Hematopoietic multipotent progenitor cell treated with erythropoietin and hydrocortisone succinate and interleukin-3 and kit ligand, for 15 days (in vitro differentiated cells): ENCODE results near the gene TLL2.
A peak's percentile ranks its signal among the peaks of the same experiment; 100 is the strongest.

Source experiments
- DNase-seq: peaks from one replicate; pipeline ENCODE4 v3.0.0-alpha.2; 2015; ENCODE audit warnings: low spot score

The TLL2 gene

DNA sequence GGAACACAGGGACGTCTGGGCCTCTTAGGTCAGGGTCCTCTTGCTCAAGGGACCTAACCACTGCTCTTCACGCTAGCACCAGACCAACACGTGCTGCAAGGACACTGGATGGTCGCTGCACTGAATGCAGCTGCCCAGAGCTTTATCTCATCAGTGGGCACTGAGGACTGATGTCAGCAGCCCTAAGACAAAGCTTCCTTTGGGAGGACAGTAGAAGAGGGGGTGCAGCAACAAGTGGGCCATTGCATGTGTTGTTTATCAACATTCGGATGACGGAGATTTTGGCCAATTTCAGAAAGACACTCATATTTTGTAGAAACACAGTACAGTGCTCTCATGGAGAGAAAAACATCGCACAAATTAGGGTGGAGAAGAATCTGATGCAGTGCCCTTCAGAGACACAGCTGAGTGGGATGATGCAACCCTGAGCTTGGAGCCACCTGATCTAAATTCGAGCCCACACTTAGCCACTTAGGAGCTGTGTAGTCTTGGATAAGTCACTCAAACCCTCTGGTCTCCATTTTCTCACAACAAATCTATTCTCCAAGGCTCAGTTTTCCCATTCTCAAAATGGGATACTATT is 156.6 kb downstream of the TLL2 start:
- DNase-seq = no peak

DNA sequence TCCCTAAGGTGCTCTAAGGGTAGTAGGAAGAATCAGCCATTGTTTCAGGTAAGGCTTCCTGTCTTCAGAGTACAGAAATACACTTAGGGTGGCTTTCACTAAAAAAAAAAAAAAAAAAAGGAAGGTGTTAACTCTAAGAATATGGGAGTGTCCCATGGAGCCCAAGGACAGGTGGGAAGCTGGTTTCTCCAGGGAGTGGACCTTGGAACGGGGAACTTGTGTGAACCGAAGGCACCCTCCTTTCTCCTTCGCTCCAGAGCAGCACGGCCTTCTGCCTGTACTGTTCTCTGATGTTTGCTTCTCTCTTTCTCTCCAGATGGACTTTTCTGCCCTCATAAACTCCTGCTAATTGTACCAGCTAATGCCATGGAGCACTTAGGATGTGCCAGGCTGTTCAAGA is 161.1 kb downstream of the TLL2 start:
- no peak for DNase-seq

DNA sequence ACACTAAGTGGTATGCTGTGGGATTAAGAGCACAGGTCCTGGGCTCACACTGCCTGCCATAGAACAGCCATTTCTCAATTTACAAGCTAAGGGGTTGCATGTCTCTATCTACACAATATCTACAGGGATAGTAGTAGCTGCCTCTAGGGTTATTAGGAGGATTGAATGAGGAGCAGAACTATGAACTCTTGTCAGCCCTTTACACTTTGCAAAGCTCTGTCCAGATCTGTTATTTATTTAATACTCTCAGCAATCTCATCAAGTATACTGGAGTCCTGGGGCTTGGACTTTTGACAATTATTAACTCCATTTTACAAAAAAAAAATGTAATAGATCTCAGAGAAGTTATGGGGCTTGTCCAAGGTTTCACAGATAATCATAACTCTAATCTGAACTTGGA is 161.7 kb downstream of the TLL2 start:
- DNase-seq = no peak

DNA sequence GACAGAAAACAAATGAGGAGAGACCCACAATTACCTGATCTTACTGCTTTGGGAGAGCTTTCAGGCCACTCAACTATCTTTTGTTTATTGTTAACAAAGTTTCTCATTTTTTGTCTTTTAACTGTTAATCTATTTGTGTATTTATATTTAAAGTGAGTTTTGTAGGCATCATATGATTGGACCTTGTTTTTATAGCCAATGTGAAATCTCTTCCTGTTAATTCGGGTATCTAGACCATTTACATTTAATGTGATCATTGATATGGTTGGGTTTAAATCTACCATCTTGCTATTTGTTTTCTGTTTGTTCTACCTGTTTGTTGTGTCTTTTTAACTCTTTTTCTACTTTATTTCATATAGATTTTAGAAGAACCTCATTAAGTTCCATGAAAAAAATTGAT is 167.4 kb downstream of the TLL2 start:
- no peak for DNase-seq

DNA sequence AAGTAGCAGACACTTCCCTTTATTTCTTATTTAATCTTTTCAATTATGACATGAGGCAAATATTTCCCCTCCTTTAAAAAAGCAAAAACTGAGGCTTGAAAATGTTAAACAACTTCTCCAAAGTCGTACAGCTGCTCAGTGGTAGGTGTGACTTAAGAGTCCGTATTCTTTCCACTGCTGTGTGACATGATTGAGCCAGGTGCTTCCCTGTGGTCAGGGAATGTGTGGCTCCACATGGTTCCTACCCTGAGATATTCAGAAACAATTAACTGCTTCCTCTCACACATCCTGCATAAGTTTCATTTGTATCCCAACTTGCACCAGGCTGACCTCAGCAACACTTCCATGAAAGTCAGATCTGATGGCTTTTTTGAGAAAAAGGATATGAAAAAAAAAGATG is 168.5 kb downstream of the TLL2 start:
- DNase-seq = no peak

DNA sequence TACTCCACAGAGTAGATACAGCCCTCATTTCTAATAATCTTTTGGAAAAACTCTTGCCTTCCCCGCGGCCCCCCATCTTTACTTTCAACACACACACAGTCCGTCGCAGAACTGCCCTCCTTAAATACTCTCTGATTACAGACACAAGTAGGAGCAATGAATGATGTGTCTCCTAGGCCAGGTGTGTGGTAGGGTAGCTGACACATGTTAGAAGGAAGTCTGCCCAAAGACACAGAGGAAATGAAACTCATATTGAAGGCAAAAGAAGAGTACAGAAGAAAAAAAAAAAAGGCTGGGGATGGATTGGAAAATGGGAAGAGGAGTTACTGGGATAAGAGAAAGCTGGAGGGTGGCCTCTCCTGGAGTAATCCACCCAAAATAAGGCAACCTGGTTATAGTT is 169.5 kb downstream of the TLL2 start:
- no peak for DNase-seq

DNA sequence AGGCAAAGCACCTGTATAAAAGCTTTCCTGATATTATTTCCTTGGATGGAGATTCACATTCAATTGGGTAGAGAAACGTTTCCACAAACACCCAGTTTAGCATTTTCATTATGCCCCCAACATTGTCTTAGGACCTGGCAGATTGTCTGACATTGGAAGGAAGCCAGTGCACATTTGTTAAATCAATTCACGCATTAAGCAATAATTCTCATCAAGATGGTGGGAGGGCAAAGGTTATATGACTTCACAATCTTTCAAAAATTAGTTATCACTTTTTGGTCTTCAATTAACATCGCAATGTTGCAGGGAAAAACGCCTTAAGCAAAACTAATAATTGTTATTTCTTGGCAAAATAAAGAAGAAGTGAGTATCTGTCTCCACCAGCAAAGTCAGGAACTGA is 171.3 kb downstream of the TLL2 start:
- DNase-seq = no peak

DNA sequence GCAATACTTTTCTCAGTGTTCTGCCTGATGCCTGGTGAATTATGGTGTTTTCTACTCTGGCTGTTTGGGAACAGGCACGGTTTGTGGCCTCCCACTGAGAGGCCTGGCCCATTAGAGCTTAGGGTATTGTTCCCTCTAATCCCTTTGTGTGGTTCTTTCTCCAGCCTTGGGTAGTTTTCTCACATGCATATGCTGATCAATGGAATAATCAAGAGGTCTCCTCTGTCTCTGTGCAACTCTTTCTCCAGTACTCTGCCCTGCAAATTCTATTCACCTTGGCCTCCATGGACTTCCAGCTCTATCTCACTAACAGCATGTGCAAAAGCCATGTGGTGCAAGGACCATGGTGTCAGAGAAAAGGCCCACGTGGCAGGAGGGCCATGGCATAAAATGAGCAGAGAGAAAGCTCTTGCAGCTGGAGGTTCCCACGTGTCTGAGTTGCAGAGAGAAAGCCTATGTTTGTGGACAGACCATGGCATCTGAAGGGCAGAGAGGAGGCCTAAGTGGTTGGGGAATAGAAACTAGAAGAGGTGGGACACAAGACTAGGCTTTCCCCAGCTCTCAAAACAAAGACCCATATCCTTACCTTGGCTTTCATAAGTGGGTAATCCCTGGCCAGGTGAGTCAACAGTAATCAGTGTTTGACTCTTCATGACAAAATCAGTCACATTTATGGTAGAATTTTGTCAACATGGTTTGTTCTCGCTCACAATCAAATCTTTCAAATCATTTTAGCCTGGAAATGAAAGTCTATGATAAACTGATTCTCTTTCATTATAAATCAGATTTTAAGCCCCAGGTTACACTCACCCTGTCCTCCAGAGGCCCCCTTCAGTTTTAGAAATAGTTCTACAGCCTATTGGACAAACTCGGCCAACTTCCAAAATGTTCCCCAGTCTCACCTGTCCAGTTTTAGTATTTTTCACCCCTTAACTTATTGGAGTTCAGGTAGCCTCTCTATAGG is 172.2 kb downstream of the TLL2 start:
- DNase-seq = no peak

DNA sequence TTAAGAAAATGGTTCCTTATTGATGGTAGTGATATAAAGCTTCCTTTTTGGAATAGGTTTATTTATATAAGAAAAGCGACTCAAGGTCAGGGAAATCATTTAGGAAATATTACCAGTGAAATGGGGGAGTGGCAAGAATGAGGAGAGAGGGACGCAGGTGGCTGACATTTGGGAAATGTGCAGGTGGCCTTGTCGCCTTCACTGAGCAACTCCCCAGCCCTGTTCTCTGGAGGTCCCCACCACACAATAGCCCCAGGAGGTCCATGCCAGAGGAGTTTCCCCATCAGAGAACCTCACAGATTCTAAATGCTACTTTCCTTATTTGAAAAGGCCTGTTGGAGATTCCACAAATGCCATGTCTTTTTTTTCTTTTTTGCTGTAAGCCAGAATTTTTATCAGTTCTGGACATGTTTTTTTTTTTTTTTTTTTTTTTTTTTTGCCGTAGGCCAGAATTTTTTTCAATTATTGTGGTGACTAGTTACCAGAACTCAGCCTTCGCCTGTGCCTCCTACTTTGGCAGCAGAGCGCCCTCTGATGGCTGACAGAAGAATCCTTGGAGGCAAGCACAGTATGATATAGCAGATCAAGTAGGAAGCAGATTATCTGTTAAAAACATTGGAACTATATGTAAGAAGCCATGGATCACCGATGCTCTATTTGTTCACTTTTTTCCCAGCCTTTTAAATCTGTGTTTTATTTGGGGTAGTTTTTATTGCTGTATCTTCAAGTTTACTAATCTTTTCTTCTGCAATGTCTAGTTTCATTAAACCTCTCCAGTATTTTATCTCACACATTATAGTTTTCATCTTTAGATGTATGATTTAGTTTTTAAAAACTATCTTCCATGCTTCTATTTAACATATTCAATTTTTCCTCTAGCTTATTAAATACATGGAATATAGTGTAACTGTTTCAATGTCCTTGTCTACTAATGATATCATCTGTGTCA is 173.5 kb downstream of the TLL2 start:
- peak; percentile 35 for DNase-seq

DNA sequence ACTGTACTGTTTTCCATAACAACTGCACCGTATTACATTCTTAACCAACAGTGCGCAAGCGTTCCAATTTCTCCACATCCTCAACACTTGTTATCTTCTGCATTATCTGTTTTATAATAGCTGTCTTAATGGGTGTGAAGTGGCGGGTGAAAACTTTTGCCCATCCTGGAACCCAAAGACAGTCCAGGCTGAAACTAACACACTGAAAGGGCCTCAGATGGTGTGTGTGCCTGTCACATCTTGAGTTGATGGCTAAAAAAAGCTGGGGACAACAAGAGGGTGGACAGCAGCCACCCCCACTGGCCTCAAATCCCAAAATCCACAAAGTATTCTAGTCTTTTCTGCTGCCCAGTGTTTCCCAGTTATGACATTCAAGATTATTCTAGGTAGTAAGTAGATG is 174.3 kb downstream of the TLL2 start:
- no peak for DNase-seq

DNA sequence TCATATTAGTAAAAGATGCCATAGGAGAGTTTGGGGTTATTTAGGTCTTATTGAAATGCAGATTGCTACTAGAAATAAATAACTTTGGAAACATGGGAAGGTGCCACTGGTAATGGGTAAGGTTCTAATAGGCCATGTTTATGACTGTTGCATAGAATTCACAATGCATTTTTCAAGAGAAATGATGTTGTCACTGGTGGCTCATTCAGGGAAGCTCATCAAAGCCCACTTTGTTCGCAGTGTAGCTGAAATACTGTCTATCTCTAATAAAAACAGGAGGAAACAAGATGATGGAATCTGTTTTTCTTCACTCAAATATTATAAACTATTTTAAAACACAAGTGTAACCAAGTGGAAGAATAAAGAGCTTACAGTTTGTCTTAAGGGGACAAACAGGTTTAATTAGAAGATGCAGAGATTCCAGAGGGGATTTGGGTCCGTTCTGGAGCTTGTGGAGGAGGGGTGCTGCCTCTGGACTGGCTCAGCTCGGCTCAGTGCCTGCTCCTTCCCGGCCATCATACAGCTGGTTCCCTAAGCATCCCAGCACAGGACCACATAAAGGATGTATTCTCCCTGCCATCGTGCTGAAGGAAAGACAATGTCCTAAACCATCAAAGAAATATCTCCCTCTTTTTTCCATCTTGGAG is 175.3 kb downstream of the TLL2 start:
- DNase-seq = no peak

DNA sequence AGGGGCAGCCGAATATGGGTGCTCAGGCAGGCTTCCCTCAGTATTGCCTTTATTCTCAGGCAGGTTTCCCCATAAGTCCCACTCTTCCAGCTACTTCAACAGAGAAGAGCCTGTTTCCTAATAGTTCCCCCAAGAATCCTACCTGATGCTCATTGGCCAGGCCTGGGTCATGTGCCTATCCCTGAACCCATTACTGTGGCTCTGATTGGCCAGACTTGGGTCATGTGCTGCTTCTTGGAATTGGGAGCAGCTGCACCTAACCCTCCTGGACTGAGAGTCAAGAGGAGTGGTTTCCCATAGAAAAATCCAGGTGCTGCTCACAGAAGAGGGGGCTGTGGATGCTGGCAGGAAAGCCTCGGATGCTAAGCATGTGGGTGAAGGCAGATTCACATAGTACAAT is 176.6 kb downstream of the TLL2 start:
- no peak for DNase-seq

DNA sequence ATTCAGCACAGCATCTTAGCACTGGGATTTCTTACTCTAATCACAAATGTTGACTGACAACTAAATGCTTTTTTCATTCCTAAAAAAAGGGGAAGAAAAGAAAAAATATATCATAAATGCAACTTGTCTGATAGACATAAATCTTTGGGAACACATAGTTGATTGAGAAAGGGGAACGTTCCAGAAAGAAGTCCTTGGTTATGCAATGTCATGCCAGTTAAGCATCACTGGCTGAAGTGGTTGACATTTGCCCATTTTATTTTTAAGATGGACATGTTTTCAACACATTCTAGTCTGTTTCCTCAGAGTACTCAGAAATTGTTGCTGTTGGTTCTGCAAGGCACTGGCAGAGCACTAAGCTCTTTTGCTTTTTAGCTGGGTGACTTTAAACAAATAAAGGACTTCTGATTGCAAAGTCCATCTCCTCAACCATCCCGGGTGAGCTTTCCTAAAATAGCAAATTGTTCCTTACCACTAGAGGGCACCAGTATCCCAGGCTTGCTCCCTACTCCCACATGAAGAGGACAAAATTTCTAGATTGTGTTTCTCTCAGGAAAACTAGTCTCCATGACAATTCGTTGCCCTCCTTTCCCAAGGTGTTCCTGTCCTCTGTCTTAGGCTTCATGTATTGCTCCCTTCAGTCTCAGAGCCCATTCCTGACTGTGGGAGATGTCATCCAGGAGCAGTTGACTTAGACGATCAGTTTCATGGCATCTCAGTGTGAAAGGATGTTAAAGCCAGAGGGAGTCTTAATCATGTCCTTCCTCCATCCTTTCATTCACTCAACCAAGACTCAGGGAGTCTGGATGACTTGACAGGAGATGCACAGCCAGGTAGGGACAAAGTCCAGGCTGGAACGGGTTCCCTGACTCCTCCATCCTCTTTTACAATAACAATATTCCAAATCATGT is 178.9 kb downstream of the TLL2 start:
- peak; percentile 36 for DNase-seq

DNA sequence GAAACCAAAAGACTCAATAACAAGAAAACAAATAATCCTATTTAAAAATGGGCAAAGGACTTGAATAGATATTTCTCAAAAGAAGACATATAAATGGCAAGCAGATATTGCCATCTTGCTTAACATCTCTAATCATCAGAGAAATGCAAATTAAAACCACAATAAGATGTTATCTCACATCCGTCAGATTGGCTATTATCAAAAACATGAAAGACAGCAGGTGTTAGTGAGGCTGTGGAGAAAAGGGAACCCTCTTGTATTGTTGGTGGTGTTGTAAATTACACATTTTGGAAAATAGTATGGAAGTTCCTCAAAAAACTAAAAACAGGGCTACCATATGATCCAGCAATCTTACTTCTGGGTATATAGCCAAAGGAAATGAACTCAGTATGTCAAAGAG is 180.6 kb downstream of the TLL2 start:
- DNase-seq = no peak

DNA sequence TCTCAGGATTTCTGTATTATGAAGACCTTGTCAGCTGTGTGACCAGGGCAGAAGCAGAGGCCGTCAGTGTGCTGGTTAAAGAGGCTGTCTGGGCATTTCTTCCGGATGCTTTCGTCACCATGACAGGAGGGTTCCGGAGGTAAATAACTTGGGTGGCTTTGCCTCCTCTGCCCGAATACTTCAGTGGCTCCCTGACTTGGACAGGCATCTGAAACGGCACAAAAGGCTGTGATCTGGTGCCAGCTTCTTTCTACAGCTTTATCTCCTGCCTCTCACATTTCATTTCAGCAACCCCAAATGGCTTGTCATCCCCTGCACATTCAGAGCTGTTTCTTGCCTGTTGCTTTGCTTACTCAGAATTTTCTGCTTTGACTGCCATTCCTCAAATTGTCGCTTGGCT is 186.3 kb downstream of the TLL2 start:
- DNase-seq = no peak

DNA sequence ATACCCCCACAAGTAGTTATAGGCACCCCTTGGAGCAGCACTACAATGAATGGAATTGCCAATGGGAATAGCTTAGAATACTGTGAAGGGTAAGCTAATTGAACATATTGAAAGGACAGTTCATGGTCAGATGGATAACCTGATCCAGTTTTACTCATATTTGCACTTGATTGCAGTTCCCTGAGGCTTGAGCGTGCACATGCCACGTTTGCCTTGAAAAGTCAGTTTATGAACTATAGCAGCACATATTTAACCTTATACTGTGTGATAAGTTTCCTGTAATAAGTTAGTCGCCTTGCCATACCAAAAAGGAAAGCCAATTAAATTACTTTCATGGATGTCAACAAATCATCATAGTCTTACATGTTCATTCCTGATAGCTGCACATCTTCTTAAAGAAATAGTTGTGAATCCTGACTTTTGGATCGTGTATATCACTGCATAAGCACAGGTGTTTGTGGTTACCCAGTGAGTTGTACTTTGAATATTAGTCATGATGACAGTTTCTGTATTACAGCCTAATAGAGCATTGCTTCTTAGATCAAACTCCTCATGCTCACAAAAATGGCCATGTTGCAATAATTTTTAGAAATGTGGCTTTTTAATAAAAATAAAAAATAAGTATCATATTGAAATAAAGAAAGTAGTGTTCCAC is 187.9 kb downstream of the TLL2 start:
- no peak for DNase-seq

DNA sequence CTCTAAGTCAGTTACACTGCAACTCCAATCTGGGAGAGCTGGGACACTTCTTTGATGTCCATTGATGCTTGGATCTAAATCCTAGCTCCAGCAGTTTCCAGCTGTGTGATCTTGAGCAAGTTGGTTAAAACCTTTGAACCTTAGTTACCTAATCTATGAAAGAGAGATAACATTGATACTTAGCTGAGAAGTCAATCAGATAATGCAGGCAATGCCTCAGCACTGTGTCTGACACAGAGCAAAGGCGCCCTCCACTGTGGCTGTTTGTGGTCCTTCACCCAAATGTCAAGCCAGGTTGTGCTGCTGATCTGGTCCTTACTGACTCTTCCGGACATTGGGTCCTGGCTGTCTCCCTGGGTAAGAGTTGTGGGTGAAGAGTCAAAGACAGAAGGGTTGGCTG is 189.3 kb downstream of the TLL2 start:
- DNase-seq = no peak

DNA sequence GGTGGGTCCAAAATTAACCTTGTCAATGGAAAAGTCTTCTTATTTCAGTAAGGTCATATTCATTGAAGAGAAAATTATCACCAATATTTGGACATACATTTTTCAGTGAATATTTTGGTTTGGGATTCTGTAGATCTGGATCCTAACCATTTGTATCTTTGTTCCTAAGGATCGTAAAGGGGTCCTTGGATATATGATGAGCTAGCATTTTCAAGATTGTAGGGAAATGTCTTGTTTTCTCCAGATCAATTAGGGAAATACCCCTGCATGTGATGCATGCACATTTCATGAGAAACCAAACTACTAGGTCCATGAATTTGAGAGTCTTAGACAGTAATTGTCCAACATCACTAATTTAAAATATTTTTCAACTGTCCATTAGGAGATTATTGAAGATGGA is 191.5 kb downstream of the TLL2 start:
- DNase-seq = no peak

DNA sequence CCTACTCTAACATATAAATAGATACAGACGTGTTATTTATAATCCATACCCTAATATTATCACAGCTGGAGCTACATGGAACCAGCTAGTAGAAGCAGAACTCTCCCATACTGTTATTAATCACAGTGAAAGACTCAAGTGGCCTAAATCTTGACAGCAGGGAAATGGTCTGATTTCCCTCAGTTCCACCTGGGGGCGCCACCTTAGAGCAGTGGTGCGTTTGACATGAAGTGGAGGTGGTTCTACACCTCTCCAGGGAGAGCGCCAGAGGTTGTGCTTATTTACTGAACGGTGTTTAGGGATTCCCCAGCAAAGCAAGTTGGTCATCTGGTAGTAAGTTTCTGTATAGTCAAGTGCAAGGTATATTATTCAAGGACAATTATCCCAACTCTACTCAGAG is 191.9 kb downstream of the TLL2 start:
- no peak for DNase-seq

DNA sequence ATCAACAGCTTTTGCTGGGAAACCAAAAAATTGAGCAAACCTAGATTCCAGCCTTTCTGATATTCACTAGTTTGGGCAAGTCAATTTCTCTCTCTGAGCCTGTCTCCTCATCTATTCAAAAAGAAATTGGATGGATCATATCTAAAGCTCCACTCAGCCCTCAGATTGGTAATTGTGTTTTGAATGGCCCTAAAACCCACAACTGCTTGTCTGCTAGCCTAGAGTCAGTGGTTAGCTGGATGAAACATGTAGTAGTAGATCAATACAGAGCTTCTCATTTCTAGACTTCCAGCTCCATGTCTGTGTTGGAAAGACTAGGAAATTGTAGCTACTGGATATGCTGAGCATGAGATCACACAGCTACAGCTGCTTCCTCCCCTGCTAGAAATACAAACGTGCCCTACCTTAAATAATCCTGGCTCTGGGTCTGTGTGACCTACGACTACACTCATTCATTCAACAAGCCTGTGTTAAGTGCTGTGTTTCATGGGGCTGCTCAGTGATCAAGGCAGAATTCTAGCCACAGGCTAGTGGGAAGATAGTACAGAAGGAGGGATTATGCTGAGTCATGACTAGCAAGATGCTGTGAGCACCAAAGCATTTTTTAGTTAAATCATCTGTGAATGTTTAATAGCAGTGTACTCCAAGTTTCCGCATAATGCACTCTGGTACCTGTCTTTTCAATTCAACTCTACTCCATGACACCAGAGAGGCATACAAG is 193.8 kb downstream of the TLL2 start:
- no peak for DNase-seq
